K562 (cell line): ENCODE data around the gene PYDC1. TPM values are rescaled to one million over a fixed set of nuclear protein-coding genes. Genes with fewer than 3 reads are reported as not detected.

Source experiments
- POLR2AphosphoS5 ChIP-seq: IDR thresholded peaks from 2 replicates; pipeline ENCODE4 v1.6.1; 2011; ENCODE audit warnings: mild to moderate bottlenecking, low read depth, low read length, moderate library complexity; ENCODE audit not compliant: control insufficient read depth, insufficient read depth
- PYGO2 ChIP-seq: fragments of 450-650 bp; IDR thresholded peaks from 2 replicates; pipeline ENCODE4 v1.6.1; 2016; ENCODE audit warnings: mild to moderate bottlenecking, missing genetic modification characterization, moderate library complexity, missing compliant biosample characterization
- RBM39 ChIP-seq: fragments of 200-400 bp; formaldehyde crosslinking; optimal IDR thresholded peaks from 2 replicates; pipeline ENCODE3; 2018; ENCODE audit warnings: low read depth, low read length
- SMARCA4 ChIP-seq: fragments of 450-650 bp; IDR thresholded peaks from 2 replicates; pipeline ENCODE4 v1.6.1; 2016
- ZBTB40 ChIP-seq, 2 experiments: fragments of 450-650 bp in 1 of 2; sonication (generic) in 1 of 2; formaldehyde crosslinking in 1 of 2; IDR thresholded peaks; 2 replicates each; pipeline versions ENCODE4 v1.7.1 to v1.9.0; 2016 to 2022; ENCODE audit warnings: inconsistent platforms in 1 of 2, mild to moderate bottlenecking in 1 of 2, missing genetic modification reagents in 1 of 2
- ZC3H11A ChIP-seq: IDR thresholded peaks from 2 replicates; pipeline ENCODE4 v1.6.1; 2012; ENCODE audit warnings: low read depth, low read length, improper control_type of control experiment
- ZFP30 ChIP-seq: fragments of 250-450 bp; sonication (Bioruptor Pico); IDR thresholded peaks from 2 replicates; pipeline ENCODE4 v1.8.0; 2022; ENCODE audit warnings: moderate library complexity, mild to moderate bottlenecking, inconsistent platforms, borderline replicate concordance
- ZNF347 ChIP-seq: fragments of 450-650 bp; formaldehyde crosslinking; IDR thresholded peaks from 2 replicates; pipeline ENCODE4 v1.4.0; 2020; ENCODE audit warnings: low read depth, mild to moderate bottlenecking, moderate library complexity
- ZNF696 ChIP-seq: fragments of 250-450 bp; sonication (Bioruptor Pico); conservative IDR thresholded peaks from 2 replicates; pipeline ENCODE4 v1.4.0; 2020; ENCODE audit warnings: mild to moderate bottlenecking, moderate library complexity
- polyA plus RNA-seq, 8 experiments: library from polyadenylated mRNA; depleted of rRNA in 4 of 8; stranded (reverse) in 5 of 8; unstranded in 3 of 8; fragments of >200 nt; fragmentation: Nextera tagmentation in 2 of 8; fragmentation: Illumina TruSeq in 1 of 8; extraction: Ambion mirVana in 2 of 8; extraction: Trizol in 1 of 8; gene quantifications; 2 replicates each; pipeline versions ENCODE4 v1.2.1 to v1.2.3, GENCODE V29; 2011 to 2014; ENCODE audit warnings: inconsistent platforms in 1 of 8, missing spikeins in 1 of 8
- total RNA-seq, 7 experiments: library from RNA; depleted of rRNA in 6 of 7; stranded (reverse); fragments of >200 nt in 6 of 7; fragmentation: Illumina TruSeq in 2 of 7; extraction: Trizol in 2 of 7; gene quantifications; 2 replicates each; pipeline versions ENCODE4 v1.2.1 to v1.2.3, GENCODE V29; 2011 to 2021; ENCODE audit warnings: low replicate concordance in 1 of 7
- TF ChIP-seq, protein P1 (sequence below), 2 experiments: fragments of 450-650 bp; conservative IDR thresholded peaks; 2 replicates each; pipeline ENCODE4 v1.6.1; 2017; ENCODE audit warnings: mild to moderate bottlenecking in 2 of 2, moderate library complexity in 2 of 2
- TF ChIP-seq, protein P2 (sequence below): fragments of 450-650 bp; formaldehyde crosslinking; conservative IDR thresholded peaks from 2 replicates; pipeline ENCODE4 v1.4.0; 2022; ENCODE audit warnings: mild to moderate bottlenecking, missing genetic modification characterization

Gene PYDC1
- total and polyA plus RNA-seq, 9 of the 15 experiments (the other 6 are each of a cell fraction or from before 2014, with no cell fraction given) = not detected

DNA sequence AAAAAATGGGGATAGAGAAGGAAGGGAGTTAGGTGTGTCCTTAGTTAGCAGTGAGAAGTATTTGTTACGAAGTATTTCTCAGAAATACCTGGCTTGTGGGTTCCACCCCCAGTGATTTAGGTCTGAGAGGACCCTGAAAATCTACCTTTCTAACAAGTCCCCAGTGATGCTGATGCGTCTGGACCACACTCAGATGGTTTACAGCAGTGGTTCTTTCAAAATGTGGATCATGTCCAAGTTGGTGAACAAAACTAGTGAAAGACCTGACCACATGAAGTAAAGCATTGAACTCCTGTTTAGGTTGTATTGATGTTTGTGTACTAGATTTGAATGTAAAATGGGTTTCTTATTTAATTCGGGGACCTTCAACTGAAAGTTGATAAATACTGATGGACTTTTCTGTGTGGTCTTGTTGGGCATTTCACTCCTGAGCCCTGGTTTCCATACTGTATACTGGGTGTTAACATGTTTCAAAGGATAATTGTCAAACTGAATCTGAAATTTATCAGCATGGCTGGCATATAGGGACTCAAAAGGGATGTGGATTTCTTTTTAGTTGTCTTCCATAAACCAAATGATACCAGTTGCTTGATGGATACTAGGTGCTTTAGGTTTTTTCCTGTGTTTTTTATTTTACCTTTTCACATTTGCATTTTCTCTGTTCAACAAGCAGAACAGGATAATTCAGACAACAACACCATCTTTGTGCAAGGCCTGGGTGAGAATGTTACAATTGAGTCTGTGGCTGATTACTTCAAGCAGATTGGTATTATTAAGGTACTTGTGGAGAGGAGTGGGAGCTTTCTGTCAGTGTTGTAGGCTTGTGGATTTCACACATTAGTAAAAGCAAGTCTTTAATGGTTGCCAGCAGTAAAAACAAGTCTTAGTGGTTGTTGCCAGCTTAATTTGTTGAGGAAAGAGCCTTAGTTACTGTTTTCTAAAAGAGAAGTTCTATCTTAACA, 28.2 kb downstream of the PYDC1 start (continued):
- TF ChIP-seq, protein P1, sequence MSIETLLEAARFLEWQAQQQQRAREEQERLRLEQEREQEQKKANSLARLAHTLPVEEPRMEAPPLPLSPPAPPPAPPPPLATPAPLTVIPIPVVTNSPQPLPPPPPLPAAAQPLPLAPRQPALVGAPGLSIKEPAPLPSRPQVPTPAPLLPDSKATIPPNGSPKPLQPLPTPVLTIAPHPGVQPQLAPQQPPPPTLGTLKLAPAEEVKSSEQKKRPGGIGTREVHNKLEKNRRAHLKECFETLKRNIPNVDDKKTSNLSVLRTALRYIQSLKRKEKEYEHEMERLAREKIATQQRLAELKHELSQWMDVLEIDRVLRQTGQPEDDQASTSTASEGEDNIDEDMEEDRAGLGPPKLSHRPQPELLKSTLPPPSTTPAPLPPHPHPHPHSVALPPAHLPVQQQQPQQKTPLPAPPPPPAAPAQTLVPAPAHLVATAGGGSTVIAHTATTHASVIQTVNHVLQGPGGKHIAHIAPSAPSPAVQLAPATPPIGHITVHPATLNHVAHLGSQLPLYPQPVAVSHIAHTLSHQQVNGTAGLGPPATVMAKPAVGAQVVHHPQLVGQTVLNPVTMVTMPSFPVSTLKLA (conservative IDR thresholded peaks at IDR 0.05) = no peak
- TF ChIP-seq RBM39 (no peak), ZC3H11A (no peak), PYGO2 (tag) (no peak), ZFP30 (no peak), ZNF347 (CRISPR knock-in tag) (no peak), ZBTB40 (IDR thresholded peaks at IDR 0.05) (no peak), ZBTB40 (CRISPR knock-in tag; IDR thresholded peaks at IDR 0.05) (no peak), POLR2AphosphoS5 (peak; percentile 35; the same call in 1 of the 2 replicates), SMARCA4 (no peak), ZNF696 (CRISPR knock-in tag) (no peak)
- TF ChIP-seq, protein P2, sequence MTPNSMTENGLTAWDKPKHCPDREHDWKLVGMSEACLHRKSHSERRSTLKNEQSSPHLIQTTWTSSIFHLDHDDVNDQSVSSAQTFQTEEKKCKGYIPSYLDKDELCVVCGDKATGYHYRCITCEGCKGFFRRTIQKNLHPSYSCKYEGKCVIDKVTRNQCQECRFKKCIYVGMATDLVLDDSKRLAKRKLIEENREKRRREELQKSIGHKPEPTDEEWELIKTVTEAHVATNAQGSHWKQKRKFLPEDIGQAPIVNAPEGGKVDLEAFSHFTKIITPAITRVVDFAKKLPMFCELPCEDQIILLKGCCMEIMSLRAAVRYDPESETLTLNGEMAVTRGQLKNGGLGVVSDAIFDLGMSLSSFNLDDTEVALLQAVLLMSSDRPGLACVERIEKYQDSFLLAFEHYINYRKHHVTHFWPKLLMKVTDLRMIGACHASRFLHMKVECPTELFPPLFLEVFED (CRISPR knock-in tag) = peak; percentile 73
- TF ChIP-seq, all 486 proteins: peak for 8
